GM12873 (cell line): ENCODE measurements around the gene KRT79.

ENCODE experiments used
- CTCF ChIP-seq: IDR thresholded peaks from 2 replicates; pipeline ENCODE4 v1.5.1; 2012; ENCODE audit warnings: low read depth, mild to moderate bottlenecking, moderate library complexity, low read length, control low read depth; ENCODE audit not compliant: insufficient read depth; ENCODE audit errors: missing control alignments

KRT79 gene

GRCh38 chr12:52833922-52834726 is at the start of gene KRT79:
TSS of gene KRT79 (minus strand) at chr12:52834311. CDS start at chr12:52834260, 51 bp downstream.
- TF ChIP-seq CTCF = no peak

- TF ChIP-seq CTCF = peak; percentile 97
These were observed 45.6 kb upstream of the KRT79 start for GRCh38 chr12:52879394-52880351.

- TF ChIP-seq CTCF = no peak
These were observed 44.6 kb upstream of the KRT79 start for GRCh38 chr12:52878507-52879393.

GRCh38 chr12:52877242-52877641 is 43.1 kb upstream of the KRT79 start:
- TF ChIP-seq CTCF = no peak

- TF ChIP-seq CTCF = no peak
These were observed 42.3 kb upstream of the KRT79 start for GRCh38 chr12:52876372-52876771.

- TF ChIP-seq CTCF = no peak
These were observed 40.7 kb upstream of the KRT79 start for GRCh38 chr12:52874573-52875435.
